Endodermal cell (in vitro differentiated cells): ENCODE data around the gene CACFD1. TPM values are rescaled to one million over a fixed set of nuclear protein-coding genes. Genes with fewer than 3 reads are reported as not detected.

Source experiments
- DNase-seq: peaks from one replicate; pipeline ENCODE4 v3.0.0-alpha.2; 2017
- H3K27ac ChIP-seq: 2 replicates; pipeline ENCODE4 v1.5.1; 2013; ENCODE audit warnings: mild to moderate bottlenecking, low read depth, low read length, moderate library complexity
- H3K27me3 ChIP-seq: 2 replicates; pipeline ENCODE4 v1.6.1; 2013; ENCODE audit warnings: mild to moderate bottlenecking, low read length, moderate library complexity; ENCODE audit not compliant: insufficient read depth, control insufficient read depth, poor library complexity, severe bottlenecking
- H3K36me3 ChIP-seq: 2 replicates; pipeline ENCODE4 v1.7.0; 2013; ENCODE audit warnings: mild to moderate bottlenecking, low read length, moderate library complexity; ENCODE audit not compliant: control insufficient read depth, insufficient read depth
- H3K4me1 ChIP-seq: one replicate; pipeline ENCODE4 v1.7.0; 2013; ENCODE audit warnings: low read length; ENCODE audit not compliant: control insufficient read depth, insufficient read depth
- H3K4me3 ChIP-seq: 2 replicates; pipeline ENCODE4 v1.5.1; 2013; ENCODE audit warnings: mild to moderate bottlenecking, low read length, moderate library complexity
- H3K9ac ChIP-seq: 2 replicates; pipeline ENCODE4 v1.6.1; 2013; ENCODE audit warnings: mild to moderate bottlenecking, low read length, moderate library complexity; ENCODE audit not compliant: poor library complexity, severe bottlenecking; ENCODE audit errors: extremely low read depth
- H3K9me3 ChIP-seq: 2 replicates; pipeline ENCODE4 v1.6.1; 2013; ENCODE audit warnings: mild to moderate bottlenecking, low read length, moderate library complexity; ENCODE audit not compliant: control insufficient read depth
- H3K27ac Mint-ChIP-seq: 2 replicates; pipeline ENCODE4 v1.8.0; 2020; ENCODE audit warnings: mixed read lengths
- H3K27me3 Mint-ChIP-seq: 2 replicates; pipeline ENCODE4 v1.8.0; 2021; ENCODE audit warnings: mild to moderate bottlenecking, mixed read lengths; ENCODE audit not compliant: insufficient read depth
- H3K36me3 Mint-ChIP-seq: 2 replicates; pipeline ENCODE4 v1.8.0; 2020; ENCODE audit warnings: low read depth, mixed read lengths
- H3K4me1 Mint-ChIP-seq: 2 replicates; pipeline ENCODE4 v1.8.0; 2020; ENCODE audit warnings: mixed read lengths
- H3K4me3 Mint-ChIP-seq: 2 replicates; pipeline ENCODE4 v1.8.0; 2020; ENCODE audit warnings: mild to moderate bottlenecking, moderate library complexity, mixed read lengths
- H3K9me3 Mint-ChIP-seq: 2 replicates; pipeline ENCODE4 v1.8.0; 2020; ENCODE audit warnings: mild to moderate bottlenecking, mixed read lengths
- CTCF ChIP-seq: fragments of 200-600 bp; sonication (generic); conservative IDR thresholded peaks from 2 replicates; pipeline ENCODE4 v1.5.0; 2021; ENCODE audit warnings: antibody characterized with exemption, mild to moderate bottlenecking
- WGBS, 2 experiments: methylation state at CpG; one replicate each; pipeline versions ENCODE4 v1.1.5 to v1.1.7; 2013; ENCODE audit warnings: missing lambda C conversion rate in 2 of 2, mixed read lengths in 1 of 2; ENCODE audit not compliant: insufficient coverage in 1 of 2, insufficient read length in 1 of 2; 5-methylcytosine and 5-hydroxymethylcytosine counted together
- total RNA-seq, 2 donors: library from RNA; stranded (reverse); fragmentation: NEBNext Ultra II Directional in 1 of 2; extraction: Animal tissue kit (Norgen Biotek cat#: 25700) in 1 of 2; gene quantifications; 2 replicates in 1 of 2; 3 replicates in 1 of 2; pipeline ENCODE4 v1.2.1, GENCODE V29; 2021

CACFD1 gene
- total RNA-seq, 2 donors from 2014 or later = 30.6 to 35.0 TPM

GRCh38 chr9:133456409-133456808 is 3.4 kb upstream of the CACFD1 start:
- Histone ChIP-seq H3K4me1 (peaks cover 2% of the 10 kb centered on the region), H3K36me3 (no peaks in the 10 kb centered on the region), H3K27me3 (no peaks in the 10 kb centered on the region), H3K9ac (no peak overlapping the region), H3K9me3 (no peaks in the 10 kb centered on the region), H3K4me3 (no peak overlapping the region), H3K27ac (no peak overlapping the region)
- DNase-seq = peak; percentile 74
- Mint-ChIP-seq H3K4me1 (no peaks in the 10 kb centered on the region), H3K27me3 (peaks cover 2% of the 10 kb centered on the region), H3K36me3 (no peaks in the 10 kb centered on the region), H3K4me3 (no peak overlapping the region), H3K9me3 (no peaks in the 10 kb centered on the region), H3K27ac (no peak overlapping the region)
- TF ChIP-seq CTCF = peak; percentile 60
- 89 to 96% methylated on average over 4 to 9 of the region's 9 CpGs for WGBS, 2 experiments

DNA sequence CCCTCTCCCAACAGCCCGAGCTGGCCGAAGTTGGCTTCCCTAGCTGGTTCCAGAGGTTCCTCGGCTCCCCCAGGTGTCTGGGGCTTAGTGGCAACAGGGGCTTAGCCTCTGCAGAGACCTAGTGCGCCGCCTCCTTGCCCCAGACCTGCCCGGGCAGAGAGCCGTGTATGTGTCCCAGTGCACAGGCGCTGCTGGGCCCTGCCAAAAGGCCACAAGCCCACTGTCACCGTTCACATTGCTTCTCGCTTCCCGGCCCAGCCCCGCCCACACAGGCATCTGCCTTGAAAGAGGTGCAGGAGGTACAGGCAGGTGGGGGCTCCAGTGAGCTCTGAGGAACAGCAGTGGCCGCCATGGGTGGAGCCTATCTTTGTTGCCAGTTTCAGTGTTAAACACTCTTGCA is 2.5 kb upstream of the CACFD1 start:
- Histone ChIP-seq H3K9ac (no peak overlapping the region), H3K27ac (no peak overlapping the region), H3K27me3 (no peaks in the 10 kb centered on the region), H3K36me3 (no peaks in the 10 kb centered on the region), H3K9me3 (no peaks in the 10 kb centered on the region), H3K4me1 (peaks cover 4% of the 10 kb centered on the region), H3K4me3 (no peak overlapping the region)
- H3K9me3 Mint-ChIP-seq = no peaks in the 10 kb centered on the region
- H3K27me3 Mint-ChIP-seq = peaks cover 2% of the 10 kb centered on the region
- no peak overlapping the region for H3K4me3 Mint-ChIP-seq
- no peaks in the 10 kb centered on the region for H3K36me3 Mint-ChIP-seq
- no peak for TF ChIP-seq CTCF
- peak; percentile 67 for DNase-seq
- no peaks in the 10 kb centered on the region for H3K4me1 Mint-ChIP-seq
- 87 to 94% methylated on average over 8 to 13 of the region's 13 CpGs for WGBS, 2 experiments
- H3K27ac Mint-ChIP-seq = no peak overlapping the region

DNA sequence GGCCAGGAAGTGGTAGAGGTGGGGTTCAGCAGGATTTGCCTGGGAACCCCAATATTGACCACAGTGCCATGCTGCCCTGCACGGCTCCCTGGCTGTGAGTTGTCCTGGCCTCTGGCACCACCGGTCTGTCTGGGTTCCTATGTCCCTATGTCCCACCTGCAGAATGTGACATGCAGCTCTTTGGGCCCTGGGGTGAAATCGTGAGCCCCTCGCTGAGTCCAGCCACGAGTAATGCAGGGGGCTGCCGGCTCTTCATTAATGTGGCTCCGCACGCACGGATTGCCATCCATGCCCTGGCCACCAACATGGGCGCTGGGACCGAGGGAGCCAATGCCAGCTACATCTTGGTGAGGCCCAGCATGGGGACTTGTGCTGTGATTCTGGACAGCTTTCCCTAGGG is 2.0 kb upstream of the CACFD1 start:
- Histone ChIP-seq H3K4me1 (peaks cover 4% of the 10 kb centered on the region), H3K4me3 (no peak overlapping the region), H3K9ac (no peak overlapping the region), H3K27me3 (no peaks in the 10 kb centered on the region), H3K27ac (no peak overlapping the region), H3K36me3 (no peaks in the 10 kb centered on the region), H3K9me3 (no peaks in the 10 kb centered on the region)
- Mint-ChIP-seq H3K27me3 (peaks cover 2% of the 10 kb centered on the region), H3K4me3 (no peak overlapping the region), H3K36me3 (no peaks in the 10 kb centered on the region), H3K27ac (no peak overlapping the region), H3K9me3 (no peaks in the 10 kb centered on the region), H3K4me1 (no peaks in the 10 kb centered on the region)
- 95 to 97% methylated on average over 11 of the region's 11 CpGs for WGBS, 2 experiments
- no peak for TF ChIP-seq CTCF
- no peak for DNase-seq
